Stimulated activated naive B cell treated with anti-CD40 and anti-IgM and Interleukin-4, amounts not matched to agents 10 μg/mL and 1 μg/mL and 100 μg/mL, for 72 hours (primary cell): ENCODE data around the gene SCN1B.
"Not testable (repeated sequence)": the region's sequence is repeated elsewhere in the genome, so short reads cannot be mapped to it uniquely, and the experiment has no call there.

Experiments
- ATAC-seq, 2 donors: fragments of 150-1000 bp; cut with Tn5 transposase; replicated peaks; 2 replicates each; pipeline ENCODE4 v1.10.0; 2021; ENCODE audit warnings: moderate library complexity in 1 of 2
- DNase-seq: peaks from one replicate; pipeline ENCODE4 v3.0.0; 2021
- H3K27ac Mint-ChIP-seq: one replicate; pipeline ENCODE4 v1.8.0; 2022; ENCODE audit warnings: mild to moderate bottlenecking, mixed read lengths
- H3K27me3 Mint-ChIP-seq, 2 donors: one replicate each; pipeline ENCODE4 v1.8.0; 2022; ENCODE audit warnings: mixed read lengths in 2 of 2
- H3K36me3 Mint-ChIP-seq, 2 donors: one replicate each; pipeline ENCODE4 v1.8.0; 2022; ENCODE audit warnings: mixed read lengths in 2 of 2, mild to moderate bottlenecking in 1 of 2
- H3K4me1 Mint-ChIP-seq, 2 donors: one replicate each; pipeline ENCODE4 v1.8.0; 2022; ENCODE audit warnings: mixed read lengths in 2 of 2, mild to moderate bottlenecking in 1 of 2
- H3K4me3 Mint-ChIP-seq, 2 donors: one replicate each; pipeline ENCODE4 v1.8.0; 2022; ENCODE audit warnings: mild to moderate bottlenecking in 2 of 2, mixed read lengths in 2 of 2, moderate library complexity in 1 of 2
- H3K9me3 Mint-ChIP-seq, 2 donors: one replicate each; pipeline ENCODE4 v1.8.0; 2022; ENCODE audit warnings: mixed read lengths in 2 of 2, mild to moderate bottlenecking in 1 of 2

The SCN1B gene

DNA sequence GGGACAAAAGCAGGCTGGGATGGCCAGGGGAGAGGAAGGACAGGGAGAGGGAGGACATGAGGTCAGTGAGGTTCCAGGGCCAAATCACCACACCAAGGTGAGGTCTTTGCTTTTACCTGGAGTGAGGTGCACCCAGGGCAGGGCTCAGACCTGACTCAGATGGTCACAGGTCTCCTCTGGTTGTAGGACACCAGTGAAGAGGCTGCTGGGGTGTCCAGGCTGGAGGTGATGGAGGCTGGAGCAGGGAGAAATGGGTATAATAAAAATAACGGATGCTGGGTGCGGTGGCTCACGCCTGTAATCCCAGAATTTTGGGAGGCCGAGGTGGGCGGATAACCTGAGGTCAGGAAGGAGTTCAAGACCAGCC is 23.3 kb upstream of the SCN1B start:
- Mint-ChIP-seq H3K4me3 (no peak overlapping the region), H3K9me3 (no peaks in the 10 kb centered on the region), H3K27me3 (no peaks in the 10 kb centered on the region), H3K27ac (peak overlapping the region; percentile 20), H3K36me3 (peaks cover 43 to 58% of the 10 kb centered on the region in 2 donors), H3K4me1 (peaks cover 38 to 54% of the 10 kb centered on the region in 2 donors)
- DNase-seq = no peak
- no peak for ATAC-seq

DNA sequence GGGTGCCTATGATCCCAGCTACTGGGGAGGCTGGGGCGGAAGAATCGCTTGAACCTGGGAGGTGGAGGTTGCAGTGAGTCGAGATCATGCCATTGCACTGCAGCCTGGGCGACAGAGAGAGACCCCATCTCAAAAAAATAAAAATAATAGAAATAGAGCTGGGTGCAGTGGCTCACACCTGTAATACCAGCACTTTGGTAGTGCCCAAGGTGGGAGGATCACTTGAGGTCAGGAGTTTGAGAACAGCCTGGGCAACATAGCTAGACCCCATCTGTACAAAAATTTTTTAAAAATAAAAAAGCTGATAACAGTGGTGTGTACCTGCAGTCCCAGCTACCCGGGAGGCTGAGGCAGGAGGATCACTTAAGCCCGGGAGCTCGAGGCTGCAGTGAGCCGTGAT is 22.8 kb upstream of the SCN1B start:
- DNase-seq, H3K9me3 Mint-ChIP-seq, H3K4me3 Mint-ChIP-seq, ATAC-seq, H3K27me3 Mint-ChIP-seq: not testable (repeated sequence)
- Mint-ChIP-seq H3K36me3 (peaks cover 43 to 58% of the 10 kb centered on the region in 2 donors), H3K4me1 (peaks cover 39 to 54% of the 10 kb centered on the region in 2 donors), H3K27ac (peak overlapping the region; percentile 51)

DNA sequence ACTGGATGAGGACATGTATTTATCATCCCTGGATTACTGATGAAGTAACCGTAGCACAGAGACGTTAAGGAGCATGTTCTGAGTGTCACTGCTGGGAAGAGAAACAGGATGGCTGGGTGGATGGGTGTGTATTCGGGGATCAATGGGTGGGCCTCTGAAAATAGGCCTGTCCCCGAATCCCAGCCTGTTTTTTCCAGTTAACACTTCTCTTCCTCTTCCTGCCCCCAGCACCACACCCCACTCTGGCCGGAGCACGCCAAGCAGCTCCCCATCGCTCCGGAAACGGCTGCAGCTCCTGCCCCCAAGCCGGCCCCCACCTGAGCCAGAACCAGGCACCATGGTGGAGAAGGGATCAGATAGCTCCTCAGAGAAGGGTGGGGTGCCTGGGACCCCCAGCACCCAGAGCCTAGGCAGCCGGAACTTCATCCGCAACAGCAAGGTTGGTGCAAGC is 21.4 kb upstream of the SCN1B start:
- Mint-ChIP-seq H3K4me1 (peaks cover 41 to 54% of the 10 kb centered on the region in 2 donors), H3K4me3 (no peak overlapping the region), H3K27ac (peak overlapping the region; percentile 56), H3K27me3 (no peaks in the 10 kb centered on the region), H3K9me3 (no peaks in the 10 kb centered on the region), H3K36me3 (peaks cover 50 to 60% of the 10 kb centered on the region in 2 donors)
- no peak for DNase-seq
- ATAC-seq = no peak

GRCh38 chr19:35009424-35010415 is 20.6 kb upstream of the SCN1B start:
- H3K36me3 Mint-ChIP-seq = peaks cover 51 to 63% of the 10 kb centered on the region in 2 donors
- H3K27me3 Mint-ChIP-seq = no peaks in the 10 kb centered on the region
- ATAC-seq = no peak
- no peaks in the 10 kb centered on the region for H3K9me3 Mint-ChIP-seq
- peaks cover 38 to 53% of the 10 kb centered on the region in 2 donors for H3K4me1 Mint-ChIP-seq
- H3K4me3 Mint-ChIP-seq = no peak overlapping the region
- peak overlapping the region; percentile 5 for H3K27ac Mint-ChIP-seq
- DNase-seq = no peak

DNA sequence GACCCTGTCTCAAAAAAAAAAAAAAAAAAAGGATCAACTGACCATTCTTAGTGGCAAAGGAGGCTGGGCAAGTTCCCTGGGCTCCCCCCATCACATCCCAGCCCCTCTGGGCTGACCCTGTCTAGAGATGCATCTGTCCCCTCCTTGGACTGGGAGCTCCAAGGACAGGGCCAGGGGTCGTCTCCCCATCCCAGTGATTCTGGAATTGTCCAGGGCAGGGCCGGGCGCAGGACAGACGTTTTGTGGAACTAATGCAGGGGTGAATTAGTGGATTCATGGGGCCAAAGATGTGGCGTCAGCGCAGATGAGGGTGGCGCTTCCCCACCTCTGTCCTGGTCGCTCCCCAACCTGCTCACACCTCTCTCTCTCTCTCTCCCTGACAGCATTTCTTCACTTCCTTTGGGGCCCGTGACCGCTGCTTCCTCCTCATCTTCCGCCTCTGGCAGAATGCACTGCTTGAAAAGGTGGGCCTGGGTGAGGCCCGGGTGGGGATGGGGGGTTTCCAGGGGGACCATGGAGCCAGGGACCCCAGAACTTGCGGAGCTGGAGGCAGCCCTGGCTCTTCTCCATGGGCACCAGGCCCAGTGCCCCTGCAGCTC is 19.1 kb upstream of the SCN1B start:
- peak overlapping the region in 1 of 2 donors; percentile 14 for H3K4me3 Mint-ChIP-seq
- no peak for DNase-seq
- ATAC-seq = no peak
- peak overlapping the region; percentile 9 for H3K27ac Mint-ChIP-seq
- H3K27me3 Mint-ChIP-seq = no peaks in the 10 kb centered on the region
- peaks cover 36 to 54% of the 10 kb centered on the region in 2 donors for H3K4me1 Mint-ChIP-seq
- no peaks in the 10 kb centered on the region for H3K9me3 Mint-ChIP-seq
- peaks cover 52 to 67% of the 10 kb centered on the region in 2 donors for H3K36me3 Mint-ChIP-seq

- no peak for ATAC-seq
- no peak for DNase-seq
- Mint-ChIP-seq H3K27ac (peak overlapping the region; percentile 93), H3K4me1 (peaks cover 31 to 48% of the 10 kb centered on the region in 2 donors), H3K4me3 (no peak overlapping the region), H3K36me3 (peaks cover 47 to 62% of the 10 kb centered on the region in 2 donors), H3K27me3 (no peaks in the 10 kb centered on the region), H3K9me3 (no peaks in the 10 kb centered on the region)
These were observed 18.3 kb upstream of the SCN1B start for GRCh38 chr19:35011737-35012682.

DNA sequence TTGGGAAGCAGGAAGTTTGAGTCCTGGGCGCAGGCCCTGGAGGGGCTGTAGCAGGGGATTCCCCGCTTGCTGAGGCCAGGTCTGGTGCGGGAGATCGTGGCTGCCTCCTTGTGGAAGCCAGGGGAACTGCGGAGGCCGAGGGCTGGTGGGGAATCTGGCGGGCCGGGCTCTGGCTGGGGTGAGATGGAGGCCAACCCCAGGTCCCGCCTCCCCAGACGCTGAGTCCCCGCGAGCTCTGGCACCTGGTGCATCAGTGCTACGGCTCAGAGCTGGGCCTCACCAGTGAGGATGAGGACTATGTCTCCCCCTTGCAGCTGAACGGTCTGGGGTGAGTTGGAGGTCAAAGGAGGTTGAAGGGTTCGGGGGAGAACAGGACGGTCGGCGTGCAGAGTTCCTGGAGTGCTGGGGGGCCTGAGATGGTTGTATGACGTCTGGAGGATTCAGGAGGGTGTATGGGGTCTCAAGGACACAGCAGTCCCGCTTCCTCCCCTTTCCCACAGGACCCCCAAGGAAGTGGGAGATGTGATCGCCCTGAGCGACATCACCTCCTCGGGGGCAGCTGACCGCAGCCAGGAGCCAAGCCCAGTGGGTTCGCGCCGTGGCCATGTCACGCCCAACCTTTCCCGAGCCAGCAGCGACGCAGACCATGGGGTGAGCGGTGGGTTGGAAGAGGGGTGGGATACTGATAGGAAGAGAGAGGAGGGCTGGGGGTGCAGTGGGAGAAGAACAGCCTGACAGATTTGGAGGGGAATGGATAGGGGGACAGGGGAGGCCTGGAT is 17.0 kb upstream of the SCN1B start:
- Mint-ChIP-seq H3K4me1 (peaks cover 39 to 56% of the 10 kb centered on the region in 2 donors), H3K27me3 (no peaks in the 10 kb centered on the region), H3K27ac (peak overlapping the region; percentile 93), H3K36me3 (peaks cover 57 to 70% of the 10 kb centered on the region in 2 donors), H3K9me3 (no peaks in the 10 kb centered on the region), H3K4me3 (peak overlapping the region; percentile 41 to 54)
- DNase-seq (peak; percentile 62), ATAC-seq (peak; percentile 79 to 83)

GRCh38 chr19:35013820-35014754 is 16.2 kb upstream of the SCN1B start:
- H3K4me3 Mint-ChIP-seq = peak overlapping the region in 1 of 2 donors; percentile 47
- no peak for DNase-seq
- H3K27me3 Mint-ChIP-seq = no peaks in the 10 kb centered on the region
- H3K9me3 Mint-ChIP-seq = no peaks in the 10 kb centered on the region
- H3K36me3 Mint-ChIP-seq = peaks cover 63 to 76% of the 10 kb centered on the region in 2 donors
- peak overlapping the region; percentile 71 for H3K27ac Mint-ChIP-seq
- H3K4me1 Mint-ChIP-seq = peaks cover 43 to 56% of the 10 kb centered on the region in 2 donors
- ATAC-seq = no peak

GRCh38 chr19:35014774-35015173 is 15.5 kb upstream of the SCN1B start:
- peaks cover 43 to 56% of the 10 kb centered on the region in 2 donors for H3K4me1 Mint-ChIP-seq
- not testable (repeated sequence) for H3K9me3 Mint-ChIP-seq, ATAC-seq, H3K4me3 Mint-ChIP-seq, H3K27me3 Mint-ChIP-seq, DNase-seq
- H3K27ac Mint-ChIP-seq = peak overlapping the region; percentile 71
- peaks cover 61 to 77% of the 10 kb centered on the region in 2 donors for H3K36me3 Mint-ChIP-seq

DNA sequence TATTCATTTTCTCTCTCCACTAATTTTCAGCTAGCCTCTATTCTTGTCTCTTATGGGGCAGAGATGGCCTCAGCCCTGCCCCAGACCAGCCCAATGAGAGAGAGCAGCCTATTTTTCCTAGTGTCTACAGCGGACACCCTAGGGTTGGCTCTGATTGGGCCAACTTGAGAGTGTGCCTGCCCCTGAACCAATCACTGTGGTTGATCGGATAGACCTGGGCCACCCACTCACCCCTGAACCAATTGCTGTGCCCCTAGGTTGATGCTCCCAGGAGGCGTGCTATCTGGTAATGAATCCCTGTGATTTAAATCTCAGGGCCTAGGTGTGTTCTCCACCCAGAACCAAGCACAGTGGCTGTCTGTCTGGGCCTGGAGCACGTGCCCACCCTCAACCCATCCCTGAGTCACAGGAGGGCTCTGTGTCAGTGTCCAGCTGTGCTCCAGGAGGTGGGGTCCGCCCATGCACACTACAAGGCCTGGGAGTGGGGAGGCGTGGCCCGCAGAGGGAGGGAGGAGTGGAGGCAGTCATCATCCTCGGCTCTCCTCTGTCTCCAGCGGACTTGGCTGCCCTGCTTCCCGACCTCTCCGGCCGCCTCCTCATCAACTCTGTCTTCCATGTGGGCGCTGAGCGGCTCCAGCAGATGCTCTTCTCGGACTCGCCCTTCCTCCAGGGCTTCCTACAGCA is 14.9 kb upstream of the SCN1B start:
- no peak for ATAC-seq
- H3K4me1 Mint-ChIP-seq = peaks cover 43 to 49% of the 10 kb centered on the region in 2 donors
- no peak overlapping the region for H3K4me3 Mint-ChIP-seq
- H3K36me3 Mint-ChIP-seq = peaks cover 61 to 75% of the 10 kb centered on the region in 2 donors
- H3K9me3 Mint-ChIP-seq = no peaks in the 10 kb centered on the region
- peak overlapping the region; percentile 67 for H3K27ac Mint-ChIP-seq
- no peaks in the 10 kb centered on the region for H3K27me3 Mint-ChIP-seq
- DNase-seq = no peak

- peak overlapping the region; percentile 67 for H3K27ac Mint-ChIP-seq
- DNase-seq (no peak), ATAC-seq (no peak)
- H3K4me1 Mint-ChIP-seq = peaks cover 46 to 47% of the 10 kb centered on the region in 2 donors
- no peak overlapping the region for H3K4me3 Mint-ChIP-seq
- peaks cover 64 to 78% of the 10 kb centered on the region in 2 donors for H3K36me3 Mint-ChIP-seq
- H3K27me3 Mint-ChIP-seq = no peaks in the 10 kb centered on the region
- H3K9me3 Mint-ChIP-seq = no peaks in the 10 kb centered on the region
These were observed 14.3 kb upstream of the SCN1B start for GRCh38 chr19:35015954-35016351.

DNA sequence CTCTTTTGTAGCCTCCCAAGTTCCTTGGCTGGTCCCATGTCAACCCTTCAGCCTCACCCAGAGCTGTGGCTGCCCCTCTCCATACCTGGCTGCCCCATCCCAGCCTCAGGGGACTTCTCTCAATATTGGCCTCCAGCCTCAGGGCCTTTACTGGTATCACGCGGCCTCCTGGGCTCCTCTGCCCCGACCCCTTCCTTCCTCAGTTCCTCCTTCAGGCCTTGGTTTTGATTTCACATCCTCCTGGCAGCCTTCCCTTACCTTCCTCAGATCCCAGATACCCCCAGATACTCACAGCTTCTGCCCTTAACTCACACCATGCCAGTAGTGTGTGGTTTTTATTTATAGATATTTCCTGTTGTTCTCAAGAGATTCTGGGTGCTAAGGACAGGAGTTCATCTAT is 12.8 kb upstream of the SCN1B start:
- DNase-seq = no peak
- Mint-ChIP-seq H3K9me3 (no peaks in the 10 kb centered on the region), H3K36me3 (peaks cover 54 to 76% of the 10 kb centered on the region in 2 donors), H3K4me3 (no peak overlapping the region), H3K4me1 (peaks cover 31 to 38% of the 10 kb centered on the region in 2 donors), H3K27me3 (no peaks in the 10 kb centered on the region), H3K27ac (peak overlapping the region; percentile 85)
- peak; percentile 16 to 19 for ATAC-seq
